Measurements from ENCODE around the gene FGR.

Gene FGR

GRCh38 chr1:27607239-27607804 is 27.7 kb downstream of the FGR start:
- Histone ChIP-seq H2BK15ac (ENCODE audit: low read length) (peak overlapping the region; percentile 11), H2AFZ (ENCODE audit: low read length) (peak overlapping the region; percentile 11), H3K79me1 (ENCODE audit: low read depth, low read length) (peaks cover 2% of the 10 kb centered on the region), H4K91ac (ENCODE audit: low read depth, low read length, poor library complexity) (no peak overlapping the region), H2BK5ac (ENCODE audit: low read length) (peak overlapping the region; percentile 31), H2BK12ac (ENCODE audit: low read length) (no peak overlapping the region), H3K9me3 (replicated peaks in 1 of 2; ENCODE audit: control insufficient read depth in 2 of 2, insufficient read depth in 1 of 2, low read depth in 1 of 2, low read length in 2 of 2) (no peaks in the 10 kb centered on the region), H3K4me1 (ENCODE audit: control insufficient read depth in 2 of 2, insufficient read depth in 1 of 2, low read depth in 1 of 2, low read length in 2 of 2) (peaks cover 29 to 34% of the 10 kb centered on the region in 2 donors), H3K36me3 (replicated peaks in 1 of 2; ENCODE audit: control insufficient read depth in 2 of 2, insufficient read depth in 2 of 2, low read length in 2 of 2) (no peaks in the 10 kb centered on the region), H3K9ac (ENCODE audit: low read depth, low read length, poor library complexity) (no peak overlapping the region), H3K23ac (ENCODE audit: low read depth, low read length, poor library complexity) (no peak overlapping the region), H3K27me3 (ENCODE audit: control insufficient read depth in 3 of 3, insufficient read depth in 3 of 3, low read depth in 1 of 3, low read length in 3 of 3) (no peaks in the 10 kb centered on the region), H4K8ac (ENCODE audit: low read depth, low read length) (peak overlapping the region; percentile 20), H2BK120ac (ENCODE audit: low read depth, low read length) (no peak overlapping the region), H3K18ac (ENCODE audit: low read length) (peak overlapping the region; percentile 87), H3K4me2 (ENCODE audit: insufficient read depth, low read length, poor library complexity, severe bottlenecking) (peak overlapping the region; percentile 39), H3K4ac (ENCODE audit: low read length) (peak overlapping the region; percentile 41), H3K27ac (replicated peaks; ENCODE audit: low read length) (peak overlapping the region; percentile 84), H2AK5ac (ENCODE audit: low read depth, low read length) (peak overlapping the region; percentile 52), H3K14ac (ENCODE audit: low read length) (no peak overlapping the region), H3K4me3 (ENCODE audit: low read length in 2 of 2) (peak overlapping the region; percentile 2 to 7)
- DNase-seq (ENCODE audit: low spot score): peak; percentile 91
- no CpG with 5 or more reads among the region's 11 CpGs for WGBS, 2 donors (ENCODE audit: extremely low coverage in 2 of 2, insufficient read length in 2 of 2, insufficient replicate concordance in 1 of 2)

GRCh38 chr1:27606708-27607238 is 28.2 kb downstream of the FGR start:
- peaks cover 2% of the 10 kb centered on the region for H3K79me1 ChIP-seq (ENCODE audit: low read depth, low read length)
- peak overlapping the region; percentile 80 for H3K27ac ChIP-seq (replicated peaks; ENCODE audit: low read length)
- peak overlapping the region; percentile 39 for H3K4me2 ChIP-seq (ENCODE audit: insufficient read depth, low read length, poor library complexity, severe bottlenecking)
- H3K14ac ChIP-seq (ENCODE audit: low read length): no peak overlapping the region
- no CpG with 5 or more reads among the region's 3 CpGs for WGBS, 2 donors (ENCODE audit: extremely low coverage in 2 of 2, insufficient read length in 2 of 2, insufficient replicate concordance in 1 of 2)
- peak overlapping the region; percentile 31 for H2BK5ac ChIP-seq (ENCODE audit: low read length)
- H4K91ac ChIP-seq (ENCODE audit: low read depth, low read length, poor library complexity): peak overlapping the region; percentile 17
- H3K36me3 ChIP-seq (replicated peaks in 1 of 2; ENCODE audit: control insufficient read depth in 2 of 2, insufficient read depth in 2 of 2, low read length in 2 of 2): no peaks in the 10 kb centered on the region
- H2AK5ac ChIP-seq (ENCODE audit: low read depth, low read length): peak overlapping the region; percentile 52
- H2AFZ ChIP-seq (ENCODE audit: low read length): peak overlapping the region; percentile 11
- H3K4me1 ChIP-seq (ENCODE audit: control insufficient read depth in 2 of 2, insufficient read depth in 1 of 2, low read depth in 1 of 2, low read length in 2 of 2): peaks cover 30 to 39% of the 10 kb centered on the region in 2 donors
- H2BK15ac ChIP-seq (ENCODE audit: low read length): peak overlapping the region; percentile 11
- H2BK12ac ChIP-seq (ENCODE audit: low read length): no peak overlapping the region
- H4K8ac ChIP-seq (ENCODE audit: low read depth, low read length): peak overlapping the region; percentile 20
- no peak overlapping the region for H3K23ac ChIP-seq (ENCODE audit: low read depth, low read length, poor library complexity)
- no peaks in the 10 kb centered on the region for H3K9me3 ChIP-seq (replicated peaks in 1 of 2; ENCODE audit: control insufficient read depth in 2 of 2, insufficient read depth in 1 of 2, low read depth in 1 of 2, low read length in 2 of 2)
- H3K18ac ChIP-seq (ENCODE audit: low read length): peak overlapping the region; percentile 87
- H3K4ac ChIP-seq (ENCODE audit: low read length): no peak overlapping the region
- no peak for DNase-seq (ENCODE audit: low spot score)
- H3K9ac ChIP-seq (ENCODE audit: low read depth, low read length, poor library complexity): no peak overlapping the region
- no peak overlapping the region for H2BK120ac ChIP-seq (ENCODE audit: low read depth, low read length)
- no peaks in the 10 kb centered on the region for H3K27me3 ChIP-seq (ENCODE audit: control insufficient read depth in 3 of 3, insufficient read depth in 3 of 3, low read depth in 1 of 3, low read length in 3 of 3)
- no peak overlapping the region for H3K4me3 ChIP-seq (ENCODE audit: low read length in 2 of 2)

- Histone ChIP-seq H3K14ac (ENCODE audit: low read length) (no peak overlapping the region), H3K4me3 (ENCODE audit: low read length in 2 of 2) (no peak overlapping the region), H4K8ac (ENCODE audit: low read depth, low read length) (no peak overlapping the region), H3K23ac (ENCODE audit: low read depth, low read length, poor library complexity) (no peak overlapping the region), H2BK5ac (ENCODE audit: low read length) (no peak overlapping the region), H3K4me1 (ENCODE audit: control insufficient read depth in 2 of 2, insufficient read depth in 1 of 2, low read depth in 1 of 2, low read length in 2 of 2) (peaks cover 34 to 45% of the 10 kb centered on the region in 2 donors), H3K4me2 (ENCODE audit: insufficient read depth, low read length, poor library complexity, severe bottlenecking) (no peak overlapping the region), H3K79me1 (ENCODE audit: low read depth, low read length) (peaks cover 4% of the 10 kb centered on the region), H3K27ac (replicated peaks; ENCODE audit: low read length) (peak overlapping the region; percentile 80), H2AFZ (ENCODE audit: low read length) (peak overlapping the region; percentile 51), H3K9ac (ENCODE audit: low read depth, low read length, poor library complexity) (no peak overlapping the region), H2BK15ac (ENCODE audit: low read length) (no peak overlapping the region), H2AK5ac (ENCODE audit: low read depth, low read length) (peak overlapping the region; percentile 10), H4K91ac (ENCODE audit: low read depth, low read length, poor library complexity) (no peak overlapping the region), H3K9me3 (replicated peaks in 1 of 2; ENCODE audit: control insufficient read depth in 2 of 2, insufficient read depth in 1 of 2, low read depth in 1 of 2, low read length in 2 of 2) (no peaks in the 10 kb centered on the region), H3K4ac (ENCODE audit: low read length) (no peak overlapping the region), H3K27me3 (ENCODE audit: control insufficient read depth in 3 of 3, insufficient read depth in 3 of 3, low read depth in 1 of 3, low read length in 3 of 3) (no peaks in the 10 kb centered on the region), H2BK12ac (ENCODE audit: low read length) (no peak overlapping the region), H3K36me3 (replicated peaks in 1 of 2; ENCODE audit: control insufficient read depth in 2 of 2, insufficient read depth in 2 of 2, low read length in 2 of 2) (no peaks in the 10 kb centered on the region), H2BK120ac (ENCODE audit: low read depth, low read length) (no peak overlapping the region), H3K18ac (ENCODE audit: low read length) (peak overlapping the region; percentile 49)
- peak; percentile 83 for DNase-seq (ENCODE audit: low spot score)
- no CpG with 5 or more reads among the region's 11 CpGs for WGBS, 2 donors (ENCODE audit: extremely low coverage in 2 of 2, insufficient read length in 2 of 2, insufficient replicate concordance in 1 of 2)
Observed at GRCh38 chr1:27605796-27606707, 28.9 kb downstream of the FGR start.

- DNase-seq (ENCODE audit: low spot score): no peak
- Histone ChIP-seq H3K14ac (ENCODE audit: low read length) (no peak overlapping the region), H2AK5ac (ENCODE audit: low read depth, low read length) (peak overlapping the region; percentile 10), H3K27me3 (ENCODE audit: control insufficient read depth in 3 of 3, insufficient read depth in 3 of 3, low read depth in 1 of 3, low read length in 3 of 3) (no peaks in the 10 kb centered on the region), H2BK120ac (ENCODE audit: low read depth, low read length) (no peak overlapping the region), H2BK15ac (ENCODE audit: low read length) (peak overlapping the region; percentile 30), H3K9ac (ENCODE audit: low read depth, low read length, poor library complexity) (no peak overlapping the region), H3K4ac (ENCODE audit: low read length) (no peak overlapping the region), H3K27ac (replicated peaks; ENCODE audit: low read length) (no peak overlapping the region), H3K9me3 (replicated peaks in 1 of 2; ENCODE audit: control insufficient read depth in 2 of 2, insufficient read depth in 1 of 2, low read depth in 1 of 2, low read length in 2 of 2) (no peaks in the 10 kb centered on the region), H4K91ac (ENCODE audit: low read depth, low read length, poor library complexity) (no peak overlapping the region), H3K4me1 (ENCODE audit: control insufficient read depth in 2 of 2, insufficient read depth in 1 of 2, low read depth in 1 of 2, low read length in 2 of 2) (peaks cover 39 to 52% of the 10 kb centered on the region in 2 donors), H2AFZ (ENCODE audit: low read length) (no peak overlapping the region), H3K18ac (ENCODE audit: low read length) (peak overlapping the region; percentile 40), H3K23ac (ENCODE audit: low read depth, low read length, poor library complexity) (no peak overlapping the region), H3K36me3 (replicated peaks in 1 of 2; ENCODE audit: control insufficient read depth in 2 of 2, insufficient read depth in 2 of 2, low read length in 2 of 2) (no peaks in the 10 kb centered on the region), H2BK12ac (ENCODE audit: low read length) (peak overlapping the region; percentile 64), H3K4me3 (ENCODE audit: low read length in 2 of 2) (no peak overlapping the region), H2BK5ac (ENCODE audit: low read length) (peak overlapping the region; percentile 7), H4K8ac (ENCODE audit: low read depth, low read length) (no peak overlapping the region), H3K79me1 (ENCODE audit: low read depth, low read length) (peaks cover 7% of the 10 kb centered on the region), H3K4me2 (ENCODE audit: insufficient read depth, low read length, poor library complexity, severe bottlenecking) (no peak overlapping the region)
- WGBS, 2 donors (ENCODE audit: extremely low coverage in 2 of 2, insufficient read length in 2 of 2, insufficient replicate concordance in 1 of 2): no CpG with 5 or more reads among the region's 7 CpGs
Observed at GRCh38 chr1:27605300-27605766, 29.7 kb downstream of the FGR start.

Data from neuronal stem cell (in vitro differentiated cells).